Measurements from ENCODE around the gene TMEM120B. TPM values are rescaled to one million over a fixed set of nuclear protein-coding genes. Genes with fewer than 3 reads are reported as not detected.
"Not testable (repeated sequence)": the region's sequence is repeated elsewhere in the genome, so short reads cannot be mapped to it uniquely, and the experiment has no call there.

TMEM120B gene
- total RNA-seq, 1 donor, result 8.0 TPM

DNA sequence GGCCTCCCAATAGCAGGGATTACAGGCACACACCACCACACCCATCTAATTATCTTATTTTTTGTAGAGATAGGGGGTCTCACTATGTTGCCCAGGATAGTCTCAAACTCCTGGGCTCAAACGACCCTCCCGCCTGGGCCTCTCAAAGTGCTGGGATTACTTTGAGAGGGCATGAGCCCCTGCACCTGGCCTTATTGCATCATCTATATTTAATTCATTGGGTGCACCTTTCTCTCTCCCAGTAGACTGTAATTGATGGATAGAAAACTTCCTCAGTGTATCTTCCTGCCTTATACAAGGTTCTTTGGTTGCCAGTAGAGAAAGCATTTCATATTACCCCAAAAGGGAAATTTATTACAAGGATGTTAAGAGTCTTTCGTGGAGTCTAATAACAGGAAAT, 34.2 kb upstream of the TMEM120B start:
- DNase-seq (ENCODE audit: low read depth), result no peak
- H3K4me3 ChIP-seq (ENCODE audit: low read depth, low read length), result no peak overlapping the region
- TF ChIP-seq, protein P1, sequence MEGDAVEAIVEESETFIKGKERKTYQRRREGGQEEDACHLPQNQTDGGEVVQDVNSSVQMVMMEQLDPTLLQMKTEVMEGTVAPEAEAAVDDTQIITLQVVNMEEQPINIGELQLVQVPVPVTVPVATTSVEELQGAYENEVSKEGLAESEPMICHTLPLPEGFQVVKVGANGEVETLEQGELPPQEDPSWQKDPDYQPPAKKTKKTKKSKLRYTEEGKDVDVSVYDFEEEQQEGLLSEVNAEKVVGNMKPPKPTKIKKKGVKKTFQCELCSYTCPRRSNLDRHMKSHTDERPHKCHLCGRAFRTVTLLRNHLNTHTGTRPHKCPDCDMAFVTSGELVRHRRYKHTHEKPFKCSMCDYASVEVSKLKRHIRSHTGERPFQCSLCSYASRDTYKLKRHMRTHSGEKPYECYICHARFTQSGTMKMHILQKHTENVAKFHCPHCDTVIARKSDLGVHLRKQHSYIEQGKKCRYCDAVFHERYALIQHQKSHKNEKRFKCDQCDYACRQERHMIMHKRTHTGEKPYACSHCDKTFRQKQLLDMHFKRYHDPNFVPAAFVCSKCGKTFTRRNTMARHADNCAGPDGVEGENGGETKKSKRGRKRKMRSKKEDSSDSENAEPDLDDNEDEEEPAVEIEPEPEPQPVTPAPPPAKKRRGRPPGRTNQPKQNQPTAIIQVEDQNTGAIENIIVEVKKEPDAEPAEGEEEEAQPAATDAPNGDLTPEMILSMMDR (IDR thresholded peaks at IDR 0.05; ENCODE audit: insufficient read depth, low read length), result no peak

DNA sequence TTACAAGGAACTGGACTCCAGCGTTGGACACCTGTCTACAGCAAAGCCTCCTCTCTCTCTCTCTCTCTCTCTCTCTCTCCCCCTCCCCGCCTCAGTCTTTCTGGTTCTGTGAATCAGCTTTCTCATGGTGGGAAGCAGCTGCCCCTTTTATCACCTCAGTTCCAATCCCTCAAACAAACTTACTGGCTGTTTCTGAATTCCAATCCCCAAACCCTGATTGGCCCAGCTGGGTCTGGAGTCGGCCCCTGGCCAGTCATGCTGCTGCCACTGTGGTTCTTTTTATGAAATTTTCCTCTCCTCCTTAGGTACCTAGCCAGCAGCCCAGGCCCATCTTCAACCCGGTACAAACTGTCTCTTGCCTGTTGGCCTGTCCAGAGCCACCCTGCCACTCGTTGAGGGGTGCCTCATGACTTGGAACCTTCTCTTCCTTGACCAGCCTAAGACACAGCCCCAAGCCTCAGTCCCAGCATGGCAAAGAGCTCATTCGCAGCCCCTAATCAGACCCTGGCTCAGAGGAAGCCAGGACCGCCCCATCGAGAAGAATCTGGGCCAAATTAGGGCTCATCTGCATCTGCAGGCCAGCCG, 33.7 kb upstream of the TMEM120B start:
- DNase-seq (ENCODE audit: low read depth), result no peak
- no peak overlapping the region for H3K4me3 ChIP-seq (ENCODE audit: low read depth, low read length)
- TF ChIP-seq, protein P1 (IDR thresholded peaks at IDR 0.05; ENCODE audit: insufficient read depth, low read length), result no peak

DNA sequence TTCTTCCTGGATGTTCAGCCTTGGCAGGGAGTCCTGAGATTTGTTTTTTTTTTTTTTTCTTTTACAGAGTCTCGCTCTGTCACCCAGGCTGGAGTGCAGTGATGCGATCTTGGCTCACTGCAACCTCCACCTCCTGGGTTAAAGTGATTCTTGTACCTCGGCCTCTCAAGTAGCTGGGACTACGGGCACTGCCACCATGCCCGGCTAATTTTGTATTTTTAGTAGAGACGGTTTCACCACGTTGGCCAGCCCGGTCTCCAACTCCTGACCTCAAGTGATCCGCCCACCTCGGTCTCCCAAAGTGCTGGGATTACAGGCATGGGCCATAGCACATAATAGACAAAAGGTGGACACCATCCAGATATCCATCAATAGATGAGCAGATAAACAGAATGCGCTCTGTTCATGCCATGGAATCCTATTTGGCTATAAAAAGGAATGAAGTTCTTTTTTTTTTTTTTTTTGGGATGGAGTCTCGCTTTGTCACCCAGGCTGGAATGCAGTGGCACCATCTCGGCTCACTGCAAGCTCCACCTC, 32.8 kb upstream of the TMEM120B start:
- not testable (repeated sequence) for H3K4me3 ChIP-seq (ENCODE audit: low read depth, low read length); DNase-seq (ENCODE audit: low read depth)

DNA sequence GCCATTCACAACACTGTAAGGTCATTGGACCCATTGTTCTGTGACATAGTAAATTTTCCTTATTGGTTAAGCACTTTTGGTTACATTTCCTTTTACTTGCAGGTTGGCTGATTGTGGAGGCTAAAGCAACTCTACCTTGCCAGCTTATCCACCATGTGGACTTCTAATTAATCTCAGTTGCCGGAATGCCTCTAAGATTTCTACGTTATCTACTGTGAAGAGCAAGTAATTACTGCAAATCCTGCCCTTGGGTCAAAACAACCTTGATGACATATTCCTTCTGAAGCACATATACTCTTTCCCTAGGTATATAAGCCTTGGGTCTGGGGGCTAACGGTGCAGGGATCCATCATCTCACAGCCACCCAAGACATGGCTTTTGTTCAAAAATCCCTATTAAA, 23.6 kb upstream of the TMEM120B start:
- TF ChIP-seq, protein P1 (IDR thresholded peaks at IDR 0.05; ENCODE audit: insufficient read depth, low read length), result no peak

DNA sequence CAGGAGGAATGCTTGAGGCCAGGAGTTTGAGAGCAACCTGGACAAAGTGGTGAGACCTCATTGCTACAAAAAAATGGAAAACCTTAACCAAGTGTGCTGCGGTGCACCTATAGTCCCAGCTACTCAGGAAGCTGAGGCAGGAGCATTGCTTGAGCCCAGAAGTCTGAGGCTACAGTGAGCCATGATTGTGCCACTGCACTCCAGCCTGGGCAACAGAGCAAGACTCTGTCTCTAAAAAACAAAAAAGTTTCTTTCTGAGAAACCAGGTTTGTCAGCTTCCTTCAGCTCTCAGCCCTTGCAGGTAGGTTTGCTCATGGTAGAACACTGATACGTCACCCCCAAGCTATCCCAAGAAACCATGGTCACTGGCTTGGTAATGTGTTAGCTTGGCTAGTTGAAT, 23.1 kb upstream of the TMEM120B start:
- no peak overlapping the region for H3K4me3 ChIP-seq (ENCODE audit: low read depth, low read length)
- no peak for DNase-seq (ENCODE audit: low read depth)
- TF ChIP-seq, protein P1 (IDR thresholded peaks at IDR 0.05; ENCODE audit: insufficient read depth, low read length), result no peak

More for the DNA sequence above, 23.6 kb upstream of the TMEM120B start:
- no peak for DNase-seq (ENCODE audit: low read depth)
- H3K4me3 ChIP-seq (ENCODE audit: low read depth, low read length), result no peak overlapping the region

DNA sequence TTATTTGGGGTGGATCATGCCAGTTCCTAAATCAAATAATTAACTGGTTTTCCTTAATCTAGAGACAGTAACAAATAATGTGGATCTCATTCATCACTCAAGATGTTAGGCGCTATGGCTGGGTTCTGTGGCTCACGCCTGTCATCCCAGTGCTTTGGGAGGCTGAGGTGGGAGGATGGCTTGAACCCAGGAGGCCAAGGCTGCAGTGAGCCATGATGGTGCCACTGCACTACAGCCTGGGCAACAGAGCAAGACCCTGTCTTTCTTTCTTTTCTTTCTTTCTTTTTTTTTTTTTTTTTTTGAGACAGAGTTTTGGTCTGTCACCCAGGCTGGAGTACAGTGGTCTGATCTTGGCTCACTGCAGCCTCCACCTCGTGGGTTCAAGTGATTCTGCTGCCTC, 19.8 kb upstream of the TMEM120B start:
- H3K4me3 ChIP-seq (ENCODE audit: low read depth, low read length); DNase-seq (ENCODE audit: low read depth): not testable (repeated sequence)

DNA sequence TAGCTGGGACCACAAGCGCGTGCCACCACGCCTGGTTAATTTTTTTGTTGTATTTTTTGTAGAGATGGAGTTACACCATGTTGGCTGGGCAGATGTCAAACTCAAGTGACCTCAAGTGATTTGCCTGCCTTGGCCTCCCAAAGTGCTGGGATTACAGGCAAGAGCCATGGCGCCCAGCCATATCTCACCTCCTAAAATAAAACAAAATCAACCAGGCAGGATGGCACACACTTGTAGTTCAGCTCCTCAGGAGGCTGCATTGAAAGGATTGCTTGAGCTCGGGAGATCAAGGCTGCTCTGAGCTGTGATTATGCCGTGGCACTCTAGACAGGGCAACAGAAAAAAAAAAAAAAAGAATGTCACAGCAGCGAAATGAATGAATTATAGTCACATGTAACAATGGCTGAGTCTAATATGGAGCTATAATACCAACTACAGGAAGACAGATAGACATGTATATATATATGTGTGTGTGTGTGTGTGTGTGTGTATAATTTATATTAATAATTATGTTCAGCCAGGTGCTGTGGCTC, 19.3 kb upstream of the TMEM120B start:
- DNase-seq (ENCODE audit: low read depth), result no peak
- no peak overlapping the region for H3K4me3 ChIP-seq (ENCODE audit: low read depth, low read length)
- TF ChIP-seq, protein P1 (IDR thresholded peaks at IDR 0.05; ENCODE audit: insufficient read depth, low read length), result no peak
